HG03457 (cell line): Measurements from ENCODE around the gene PABPN1L.
"Not testable (repeated sequence)": the region's sequence is repeated elsewhere in the genome, so short reads cannot be mapped to it uniquely, and the experiment has no call there.

Source experiments
- ATAC-seq: cut with Tn5 transposase; IDR thresholded peaks from one replicate; pipeline ENCODE4 v1.9.1; 2021; ENCODE audit warnings: moderate number of reproducible peaks; ENCODE audit not compliant: unreplicated experiment

Gene PABPN1L

GRCh38 chr16:88833086-88833485 lies 33.4 kb downstream of the PABPN1L start:
- no peak for ATAC-seq

- ATAC-seq, result no peak
Measured at GRCh38 chr16:88831838-88832237, 34.6 kb downstream of the PABPN1L start.

GRCh38 chr16:88830783-88831182 lies 35.7 kb downstream of the PABPN1L start:
- ATAC-seq, result no peak

- no peak for ATAC-seq
Measured at GRCh38 chr16:88830258-88830657, 36.2 kb downstream of the PABPN1L start.

GRCh38 chr16:88828711-88829110 lies 37.7 kb downstream of the PABPN1L start:
- ATAC-seq, result no peak

GRCh38 chr16:88827727-88828126 lies 38.7 kb downstream of the PABPN1L start:
- ATAC-seq, result no peak

- ATAC-seq, result no peak
Measured at GRCh38 chr16:88826070-88826840, 40.2 kb downstream of the PABPN1L start.

GRCh38 chr16:88825146-88825545 lies 41.3 kb downstream of the PABPN1L start:
- ATAC-seq, result no peak

- ATAC-seq, result no peak
Measured at GRCh38 chr16:88824256-88825077, 42.0 kb downstream of the PABPN1L start.

GRCh38 chr16:88823646-88824045 lies 42.8 kb downstream of the PABPN1L start:
- ATAC-seq, result not testable (repeated sequence)

- ATAC-seq, result no peak
Measured at GRCh38 chr16:88822281-88823040, 44.0 kb downstream of the PABPN1L start.

GRCh38 chr16:88821168-88821850 lies 45.2 kb downstream of the PABPN1L start:
- no peak for ATAC-seq

- no peak for ATAC-seq
Measured at GRCh38 chr16:88820385-88821025, 46.0 kb downstream of the PABPN1L start.

- ATAC-seq, result no peak
Measured at GRCh38 chr16:88819126-88819525, 47.3 kb downstream of the PABPN1L start.

GRCh38 chr16:88818575-88818874 lies 47.9 kb downstream of the PABPN1L start:
- ATAC-seq, result no peak

- no peak for ATAC-seq
Measured at GRCh38 chr16:88817785-88818574, 48.5 kb downstream of the PABPN1L start.

GRCh38 chr16:88816736-88817535 lies 49.5 kb downstream of the PABPN1L start:
- no peak for ATAC-seq

GRCh38 chr16:88815901-88816589 lies 50.4 kb downstream of the PABPN1L start:
- no peak for ATAC-seq
